ENCODE data around the gene OXA1L.
A peak's percentile ranks its signal among the peaks of the same experiment; 100 is the strongest.
"Not testable (repeated sequence)": the region's sequence is repeated elsewhere in the genome, so short reads cannot be mapped to it uniquely, and the experiment has no call there.

Gene OXA1L

GRCh38 chr14:22766457-22767322, at the start of gene OXA1L:
OXA1L (plus strand) TSS chr14:22766688; CDS start chr14:22766702, 14 bp downstream.
- peak; percentile 96 for DNase-seq

DNA sequence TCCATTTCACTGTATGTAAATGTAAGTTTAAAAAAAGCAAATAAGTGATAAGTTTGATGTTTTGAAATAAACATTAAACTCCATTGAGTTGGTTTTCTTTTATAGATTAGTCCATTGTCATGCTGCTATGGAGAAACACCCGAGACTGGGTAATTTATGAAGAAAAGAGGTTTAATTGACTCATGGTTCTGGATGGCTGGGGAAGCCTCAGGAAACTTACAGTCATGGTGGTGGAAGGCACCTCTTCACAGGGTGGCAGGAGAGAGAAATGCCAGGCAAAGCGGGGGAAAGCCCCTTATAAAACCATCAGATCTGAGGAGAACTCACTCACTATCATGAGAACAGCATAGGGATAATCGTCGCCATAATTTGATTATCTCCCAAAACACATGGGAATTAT, 48.4 kb upstream of the OXA1L start:
- DNase-seq = no peak

GRCh38 chr14:22721213-22721612, 45.3 kb upstream of the OXA1L start:
- DNase-seq = no peak

- no peak for DNase-seq
Measured at GRCh38 chr14:22723815-22724214, 42.7 kb upstream of the OXA1L start.

DNA sequence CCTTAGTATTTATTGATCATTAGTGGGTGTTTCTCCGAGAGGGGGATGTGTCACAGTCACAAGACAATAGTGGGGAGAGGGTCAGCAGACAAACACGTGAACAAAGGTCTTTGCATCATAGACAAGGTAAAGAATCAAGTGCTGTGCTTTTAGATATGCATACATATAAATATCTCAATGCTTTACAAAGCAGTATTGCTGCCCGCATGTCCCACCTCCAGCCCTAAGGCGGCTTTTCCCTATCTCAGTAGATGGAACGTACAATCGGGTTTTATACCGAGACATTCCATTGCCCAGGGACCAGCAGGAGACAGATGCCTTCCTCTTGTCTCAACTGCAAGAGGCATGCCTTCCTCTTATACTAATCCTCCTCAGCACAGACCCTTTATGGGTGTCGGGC, 41.6 kb upstream of the OXA1L start:
- DNase-seq = not testable (repeated sequence)

DNA sequence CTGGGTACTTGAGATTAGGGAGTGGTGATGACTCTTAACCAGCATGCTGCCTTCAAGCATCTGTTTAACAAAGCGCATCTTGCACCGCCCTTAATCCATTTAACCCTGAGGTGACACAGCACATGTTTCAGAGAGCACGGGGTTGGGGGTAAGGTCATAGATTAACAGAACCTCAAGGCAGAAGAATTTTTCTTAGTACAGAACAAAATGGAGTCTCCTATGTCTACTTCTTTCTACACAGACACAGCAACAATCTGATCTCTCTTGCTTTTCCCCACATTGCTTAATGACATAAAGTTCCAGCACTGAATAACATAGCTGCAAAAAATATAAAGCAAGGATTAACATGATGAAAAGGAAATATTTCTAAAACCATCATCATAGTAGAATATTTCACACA, 41.1 kb upstream of the OXA1L start:
- not testable (repeated sequence) for DNase-seq

DNA sequence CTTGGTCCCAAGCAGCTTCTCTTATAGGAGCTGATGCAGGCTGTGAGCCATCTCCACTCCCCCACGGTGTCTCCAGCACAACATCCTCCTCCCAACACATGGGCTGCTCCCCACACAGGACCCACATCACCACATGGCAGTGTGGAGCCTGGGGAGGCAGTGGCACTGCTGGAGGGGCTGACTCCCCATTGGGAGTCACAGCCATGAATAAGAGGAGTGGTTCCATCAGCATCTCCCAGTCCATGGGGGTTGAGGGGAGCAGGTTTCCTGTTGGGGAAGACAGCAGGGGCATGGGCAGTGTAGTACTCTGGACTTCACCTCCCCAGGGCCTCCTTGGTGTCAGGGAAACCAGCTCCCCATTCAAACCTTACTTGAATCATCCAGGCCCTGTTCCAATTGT, 40.5 kb upstream of the OXA1L start:
- no peak for DNase-seq

DNA sequence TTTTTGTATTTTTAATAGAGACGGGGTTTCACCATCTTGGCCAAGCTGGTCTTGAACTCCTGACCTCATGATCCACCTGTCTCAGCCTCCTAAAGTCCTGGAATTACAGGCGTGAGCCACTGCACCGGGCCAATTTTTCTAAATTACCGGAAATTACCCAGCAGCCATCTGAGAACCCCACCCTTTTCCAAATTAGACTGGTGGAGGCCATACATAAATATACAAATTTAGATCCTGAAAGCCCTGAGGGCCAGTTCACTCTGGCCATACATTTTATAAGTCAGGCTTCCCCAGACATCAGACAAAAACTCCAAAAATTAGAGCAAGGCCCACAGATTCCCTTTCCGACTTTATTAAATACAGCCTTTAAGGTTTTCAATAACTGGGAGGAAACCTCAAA, 34.4 kb upstream of the OXA1L start:
- DNase-seq = not testable (repeated sequence)

DNA sequence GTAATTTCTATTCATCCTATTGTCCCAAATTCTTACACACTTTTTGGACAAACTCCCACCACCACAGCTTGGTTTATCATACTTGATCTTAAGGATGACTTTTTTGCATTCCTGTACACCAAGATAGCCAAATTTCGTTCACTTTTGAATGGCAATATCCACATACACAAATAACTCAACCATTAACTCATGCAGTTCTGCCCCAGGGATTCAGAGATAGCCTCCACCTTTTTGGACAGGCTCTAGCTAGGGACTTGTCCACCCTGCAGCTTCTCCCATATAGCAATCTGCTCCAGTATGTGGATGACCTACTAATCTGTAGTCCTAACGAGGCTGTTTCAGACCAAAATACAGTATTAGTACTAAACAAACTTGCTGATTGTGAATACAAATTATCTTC, 32.7 kb upstream of the OXA1L start:
- no peak for DNase-seq

GRCh38 chr14:22735096-22735495, 31.4 kb upstream of the OXA1L start:
- no peak for DNase-seq

DNA sequence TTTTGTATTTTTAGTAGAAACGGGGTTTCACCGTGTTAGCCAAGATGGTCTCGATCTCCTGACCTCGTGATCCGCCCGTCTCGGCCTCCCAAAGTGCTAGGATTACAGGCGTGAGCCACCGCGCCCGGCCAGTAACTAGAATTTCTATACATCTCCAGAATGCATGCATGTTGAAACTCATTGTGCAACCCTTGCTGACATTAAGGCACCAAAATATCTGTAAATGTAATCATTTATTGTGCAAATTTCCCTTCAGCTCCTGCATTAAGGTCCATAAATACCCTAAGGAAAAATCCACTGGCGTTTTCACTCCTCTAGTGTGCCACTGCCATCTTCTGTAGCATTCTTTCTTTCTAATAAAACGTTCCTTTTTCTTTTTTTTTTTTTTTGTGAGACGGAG, 30.1 kb upstream of the OXA1L start:
- not testable (repeated sequence) for DNase-seq

GRCh38 chr14:22737052-22737451, 29.4 kb upstream of the OXA1L start:
- peak; percentile 59 for DNase-seq

DNA sequence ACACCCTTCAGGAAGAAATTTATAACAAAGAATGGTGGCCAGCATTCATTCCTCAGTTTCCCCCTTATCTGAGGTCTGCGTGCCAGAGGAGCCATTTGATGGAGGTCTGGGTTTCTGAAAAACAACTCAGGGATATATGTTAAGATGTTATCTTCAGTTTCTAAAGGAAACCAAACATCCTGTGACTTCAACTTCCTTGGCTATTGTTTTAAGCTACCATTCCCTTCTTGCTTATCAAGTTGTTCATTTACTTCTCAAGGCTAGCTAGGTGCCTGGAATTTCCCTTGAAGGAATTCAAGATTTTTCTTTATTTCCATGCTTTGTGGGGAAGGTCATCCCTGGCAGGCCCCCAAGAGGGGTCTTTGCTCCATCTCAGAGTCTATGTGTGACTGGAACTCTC, 27.1 kb upstream of the OXA1L start:
- no peak for DNase-seq

DNA sequence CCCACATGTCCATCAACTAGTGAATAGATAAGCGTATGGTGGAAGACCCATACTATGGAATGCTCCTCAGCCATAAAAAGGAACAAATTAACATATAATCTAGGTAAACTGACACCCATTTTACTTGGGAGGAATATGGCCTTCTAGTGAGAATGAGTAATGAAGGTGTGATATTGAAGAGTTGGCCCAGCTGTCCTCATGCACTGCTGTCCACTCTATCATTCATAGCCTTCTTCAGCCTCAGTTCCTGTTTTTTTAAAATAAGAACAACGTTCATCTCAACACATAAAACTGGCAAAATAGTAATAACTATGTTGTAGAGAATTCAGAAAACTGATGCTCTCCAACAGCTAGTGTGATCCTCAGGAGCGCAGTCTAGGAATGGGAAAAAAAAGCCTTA, 26.5 kb upstream of the OXA1L start:
- DNase-seq = no peak

- no peak for DNase-seq
Measured at GRCh38 chr14:22747769-22748168, 18.7 kb upstream of the OXA1L start.

GRCh38 chr14:22748206-22748605, 18.3 kb upstream of the OXA1L start:
- DNase-seq = no peak

DNA sequence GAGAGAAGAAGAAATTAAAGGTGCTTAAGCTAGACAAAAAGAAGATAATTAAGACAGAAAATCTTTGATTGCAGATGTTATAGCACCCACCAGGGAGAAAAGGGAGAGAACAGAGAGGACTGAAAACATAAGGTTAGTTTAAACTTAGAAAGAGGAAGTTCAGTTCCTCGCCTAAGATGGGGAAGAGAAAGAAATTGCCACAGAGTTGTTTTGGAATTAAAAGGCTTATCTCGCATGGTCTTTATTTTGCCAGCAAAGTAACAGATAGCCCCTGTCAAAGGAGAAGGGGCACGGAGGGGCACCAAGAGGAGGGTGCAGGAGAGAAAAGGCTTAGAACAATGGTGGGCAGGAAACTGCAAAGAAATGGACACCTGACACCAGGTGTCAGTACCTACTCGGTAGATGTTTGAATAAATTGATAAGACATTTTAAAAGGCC, 17.8 kb upstream of the OXA1L start:
- no peak for DNase-seq

- DNase-seq = no peak
Measured at GRCh38 chr14:22752422-22752821, 14.1 kb upstream of the OXA1L start.

- no peak for DNase-seq
Measured at GRCh38 chr14:22753586-22753985, 12.9 kb upstream of the OXA1L start.

GRCh38 chr14:22757972-22758650, 8.4 kb upstream of the OXA1L start:
- DNase-seq = not testable (repeated sequence)

GRCh38 chr14:22761734-22762133, 4.8 kb upstream of the OXA1L start:
- DNase-seq = no peak

DNA sequence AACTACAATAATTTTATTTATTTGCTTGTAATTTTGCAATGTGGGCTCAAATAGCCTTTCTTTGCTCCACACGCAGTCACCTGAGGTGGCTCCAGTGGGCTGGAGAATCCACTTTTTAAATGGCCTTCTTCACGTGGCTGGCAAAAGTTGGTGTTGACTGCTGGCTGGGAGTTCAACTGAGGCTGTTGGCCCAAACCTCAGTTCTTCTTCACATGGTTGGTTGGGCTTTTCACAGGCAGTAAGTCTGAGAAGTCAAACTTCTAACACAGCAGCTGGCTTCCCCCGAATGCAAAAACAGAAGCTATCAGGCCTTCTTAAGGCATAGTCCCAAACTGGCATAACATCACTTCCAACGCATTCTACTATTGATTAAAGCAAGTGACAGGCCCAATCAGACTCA, 2.1 kb upstream of the OXA1L start:
- DNase-seq = no peak

GRCh38 chr14:22767323-22767589, 768 bp downstream of the OXA1L start:
- no peak for DNase-seq

- no peak for DNase-seq
Measured at GRCh38 chr14:22768947-22769346, 2.5 kb downstream of the OXA1L start.

- DNase-seq = no peak
Measured at GRCh38 chr14:22769369-22769768, 2.9 kb downstream of the OXA1L start.
